Activated CD4-positive, alpha-beta memory T cell treated with anti-CD3 and anti-CD28 coated beads, Interleukin-2, amount 10 ng/mL, durations not matched to agents 7 days and 5 days (primary cell): ENCODE data around the gene RASSF5. TPM values are rescaled to one million over a fixed set of nuclear protein-coding genes. Genes with fewer than 3 reads are reported as not detected.

Source experiments
- CTCF ChIA-PET: fragments of 350-600 bp; sonication (Branson Sonifier 250); formaldehyde crosslinking; loops from one replicate; lab custom pipeline; 2021; ENCODE audit warnings: antibody characterized with exemption, inconsistent platforms; lab: Charles Lee
- POLR2A ChIA-PET: fragments of 350-600 bp; sonication (Branson Sonifier 250); formaldehyde crosslinking; loops from one replicate; lab custom pipeline; 2021; ENCODE audit warnings: antibody characterized with exemption; lab: Charles Lee
- DNase-seq: peaks from one replicate; pipeline ENCODE4 v3.0.0-alpha.2; 2020
- H3K27ac Mint-ChIP-seq: one replicate; pipeline ENCODE4 v1.8.0; 2021; ENCODE audit warnings: mild to moderate bottlenecking, mixed read lengths
- H3K27me3 Mint-ChIP-seq: one replicate; pipeline ENCODE4 v1.8.0; 2021; ENCODE audit warnings: mixed read lengths
- H3K36me3 Mint-ChIP-seq: one replicate; pipeline ENCODE4 v1.8.0; 2021; ENCODE audit warnings: low read depth, mixed read lengths
- H3K4me1 Mint-ChIP-seq: one replicate; pipeline ENCODE4 v1.8.0; 2021; ENCODE audit warnings: mixed read lengths
- H3K4me3 Mint-ChIP-seq: one replicate; pipeline ENCODE4 v1.8.0; 2021; ENCODE audit warnings: mild to moderate bottlenecking, mixed read lengths
- H3K9me3 Mint-ChIP-seq: one replicate; pipeline ENCODE4 v1.8.0; 2021; ENCODE audit warnings: mixed read lengths
- total RNA-seq, 2 experiments: library from RNA; stranded (reverse); gene quantifications; one replicate each; pipeline ENCODE4 v1.2.3, GENCODE V29; 2021

The RASSF5 gene, protein sequence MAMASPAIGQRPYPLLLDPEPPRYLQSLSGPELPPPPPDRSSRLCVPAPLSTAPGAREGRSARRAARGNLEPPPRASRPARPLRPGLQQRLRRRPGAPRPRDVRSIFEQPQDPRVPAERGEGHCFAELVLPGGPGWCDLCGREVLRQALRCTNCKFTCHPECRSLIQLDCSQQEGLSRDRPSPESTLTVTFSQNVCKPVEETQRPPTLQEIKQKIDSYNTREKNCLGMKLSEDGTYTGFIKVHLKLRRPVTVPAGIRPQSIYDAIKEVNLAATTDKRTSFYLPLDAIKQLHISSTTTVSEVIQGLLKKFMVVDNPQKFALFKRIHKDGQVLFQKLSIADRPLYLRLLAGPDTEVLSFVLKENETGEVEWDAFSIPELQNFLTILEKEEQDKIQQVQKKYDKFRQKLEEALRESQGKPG
- total RNA-seq = 100 to 1,000 TPM; 213 to 216 TPM

GRCh38 chr1:206507284-206508129 is at the start of gene RASSF5:
TSS of gene RASSF5 (plus strand) at chr1:206507531. CDS start at chr1:206507603, 72 bp downstream.
- H3K4me1 Mint-ChIP-seq = peaks cover 50% of the 10 kb centered on the region
- no peak within 1 kb of the TSS for H3K27ac Mint-ChIP-seq
- ChIA-PET POLR2A (interaction anchor here (0.8 to 2.7 kb wide), 15 partner anchors 9 to 177 kb away, joined by 3 to 12 read pairs (median 6); partner anchors contain the start of gene IKBKE), CTCF (interaction anchor here (0.7 to 2.4 kb wide), 7 partner anchors 28 to 405 kb away, joined by 3 to 14 read pairs (median 3); partner anchors contain the start of gene EIF2D)
- H3K9me3 Mint-ChIP-seq = no peaks in the 10 kb centered on the region
- H3K27me3 Mint-ChIP-seq = peaks cover 38% of the 10 kb centered on the region
- no peaks in the 10 kb centered on the region for H3K36me3 Mint-ChIP-seq
- peak within 1 kb of the TSS; percentile 67 for H3K4me3 Mint-ChIP-seq
- peak; percentile 87 for DNase-seq

DNA sequence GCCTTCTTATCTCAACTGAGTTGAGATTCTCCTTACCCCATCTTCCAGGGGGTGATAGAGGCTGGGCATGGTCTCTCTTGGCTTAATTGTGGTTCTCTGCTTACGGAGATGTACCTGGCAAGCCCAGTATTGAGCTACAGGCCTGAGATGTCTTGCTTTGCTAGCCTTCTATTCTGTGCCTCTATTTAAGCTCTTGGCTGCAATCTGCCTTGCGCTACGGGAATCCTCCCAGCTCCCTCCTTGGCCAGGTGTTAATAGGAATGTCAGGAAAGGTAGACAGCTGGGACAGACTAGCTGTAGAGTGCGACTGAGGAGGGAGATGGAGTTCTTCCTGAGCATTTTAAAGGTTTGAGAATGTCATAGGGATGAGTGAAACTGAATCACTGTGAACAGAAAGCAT is 47.6 kb upstream of the RASSF5 start:
- ChIA-PET POLR2A (interaction anchor here (2.1 kb wide), 1 partner anchor 10 kb away, joined by 10 read pairs; the partner anchor contains the start of gene IKBKE), CTCF (interaction anchor here (1.3 to 7.5 kb wide), 2 partner anchors 11 to 20 kb away, joined by 4 to 66 read pairs; partner anchors contain the start of gene IKBKE)
- no peak overlapping the region for H3K4me3 Mint-ChIP-seq
- no peak for DNase-seq
- peaks cover 44% of the 10 kb centered on the region for H3K4me1 Mint-ChIP-seq
- H3K9me3 Mint-ChIP-seq = no peaks in the 10 kb centered on the region
- no peaks in the 10 kb centered on the region for H3K27me3 Mint-ChIP-seq
- no peak overlapping the region for H3K27ac Mint-ChIP-seq
- peaks cover 51% of the 10 kb centered on the region for H3K36me3 Mint-ChIP-seq

DNA sequence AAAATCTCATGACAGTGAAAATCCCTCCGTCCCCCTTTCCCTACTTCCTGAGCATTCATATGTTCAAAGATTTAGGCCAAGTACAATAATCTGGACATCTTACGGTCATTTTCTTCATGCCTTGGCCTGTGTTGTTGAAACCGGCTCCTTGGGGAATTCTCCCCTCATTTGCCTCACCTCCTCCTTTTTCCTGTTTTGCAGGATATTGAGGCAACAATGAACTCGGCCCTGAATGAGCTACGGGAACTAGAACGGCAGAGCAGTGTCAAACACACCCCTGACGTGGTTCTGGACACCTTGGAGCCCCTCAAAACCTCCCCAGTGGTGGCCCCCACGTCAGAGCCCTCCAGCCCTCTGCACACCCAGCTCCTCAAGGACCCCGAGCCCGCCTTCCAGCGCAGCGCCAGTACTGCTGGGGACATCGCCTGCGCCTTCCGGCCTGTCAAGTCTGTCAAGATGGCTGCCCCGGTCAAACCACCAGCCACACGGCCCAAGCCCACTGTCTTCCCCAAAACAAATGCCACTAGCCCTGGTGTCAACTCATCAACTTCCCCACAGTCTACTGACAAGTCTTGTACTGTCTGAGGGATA is 46.4 kb upstream of the RASSF5 start:
- Mint-ChIP-seq H3K4me3 (no peak overlapping the region), H3K9me3 (no peaks in the 10 kb centered on the region), H3K27me3 (no peaks in the 10 kb centered on the region), H3K27ac (no peak overlapping the region), H3K4me1 (peaks cover 50% of the 10 kb centered on the region), H3K36me3 (peaks cover 39% of the 10 kb centered on the region)
- ChIA-PET CTCF (interaction anchor here (0.6 to 7.5 kb wide), 7 partner anchors 10 to 122 kb away, joined by 3 to 66 read pairs (median 9); partner anchors contain the start of gene IKBKE), POLR2A (interaction anchor here (0.6 to 1.4 kb wide), 2 partner anchors 9 to 24 kb away, joined by 3 to 5 read pairs; partner anchors contain the start of gene IKBKE)
- DNase-seq = no peak

DNA sequence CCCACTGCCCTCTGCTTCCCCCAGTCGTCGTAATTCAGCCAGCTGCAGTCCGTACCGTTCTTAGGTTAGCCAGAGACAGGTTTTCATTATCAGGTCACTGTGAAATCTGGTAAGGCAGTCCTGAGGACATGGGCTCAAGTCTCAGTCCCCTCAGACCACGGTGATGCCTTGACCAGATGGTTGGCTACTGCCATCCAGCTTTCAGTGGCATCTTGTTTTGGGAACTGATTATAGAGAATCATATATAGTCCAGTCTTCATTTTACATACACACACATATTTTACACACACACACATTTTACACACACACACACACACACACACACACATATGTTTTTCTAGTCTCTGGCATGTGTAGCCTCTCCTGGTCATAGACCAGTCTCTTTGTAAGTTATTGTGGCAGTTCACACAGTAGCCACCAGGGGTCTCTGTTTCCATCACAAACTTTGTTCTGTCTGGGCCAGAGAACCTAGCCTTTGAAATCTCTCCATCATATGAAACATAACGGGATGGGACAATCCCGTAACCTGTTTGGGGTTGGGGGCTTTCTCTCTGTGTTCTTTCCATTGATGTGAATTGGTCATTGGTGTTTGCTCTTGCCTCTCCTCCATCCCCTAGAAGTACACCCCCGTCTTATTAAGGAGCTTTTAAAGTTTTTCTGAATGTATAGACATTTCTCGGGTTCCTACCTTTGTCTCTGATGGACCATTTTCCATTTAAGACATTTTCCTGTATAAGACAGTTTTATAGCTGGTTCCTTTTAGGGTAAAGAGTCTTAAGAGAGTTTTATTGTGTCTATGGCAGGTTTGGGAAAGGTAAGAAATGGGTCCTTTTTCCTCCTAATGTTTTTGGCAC is 45.5 kb upstream of the RASSF5 start:
- no peaks in the 10 kb centered on the region for H3K9me3 Mint-ChIP-seq
- DNase-seq = peak; percentile 79
- H3K27ac Mint-ChIP-seq = no peak overlapping the region
- no peak overlapping the region for H3K4me3 Mint-ChIP-seq
- H3K36me3 Mint-ChIP-seq = peaks cover 32% of the 10 kb centered on the region
- peaks cover 49% of the 10 kb centered on the region for H3K4me1 Mint-ChIP-seq
- POLR2A ChIA-PET = interaction anchor here (0.6 to 2.2 kb wide), 4 partner anchors 8 to 119 kb away, joined by 3 to 10 read pairs (median 4); partner anchors contain the start of gene IKBKE
- CTCF ChIA-PET = interaction anchor here (0.7 to 7.5 kb wide), 19 partner anchors 9 to 511 kb away, joined by 3 to 66 read pairs (median 4); partner anchors contain the start of genes DYRK3 and IKBKE
- H3K27me3 Mint-ChIP-seq = no peaks in the 10 kb centered on the region

- no peak overlapping the region for H3K4me3 Mint-ChIP-seq
- peak overlapping the region; percentile 41 for H3K27ac Mint-ChIP-seq
- no peaks in the 10 kb centered on the region for H3K27me3 Mint-ChIP-seq
- no peaks in the 10 kb centered on the region for H3K9me3 Mint-ChIP-seq
- DNase-seq = no peak
- POLR2A ChIA-PET = interaction anchor here (0.9 to 2.2 kb wide), 2 partner anchors 16 to 72 kb away, joined by 3 to 10 read pairs; no protein-coding TSS in a partner anchor
- CTCF ChIA-PET = interaction anchor here (0.9 to 7.5 kb wide), 8 partner anchors 8 to 510 kb away, joined by 3 to 66 read pairs (median 6); partner anchors contain the start of gene IKBKE
- H3K4me1 Mint-ChIP-seq = peaks cover 52% of the 10 kb centered on the region
- peaks cover 24% of the 10 kb centered on the region for H3K36me3 Mint-ChIP-seq
Observed at GRCh38 chr1:206463137-206463536, 44.2 kb upstream of the RASSF5 start.

GRCh38 chr1:206463911-206464310 is 43.4 kb upstream of the RASSF5 start:
- Mint-ChIP-seq H3K27ac (no peak overlapping the region), H3K4me3 (no peak overlapping the region), H3K9me3 (no peaks in the 10 kb centered on the region), H3K4me1 (peaks cover 58% of the 10 kb centered on the region), H3K27me3 (no peaks in the 10 kb centered on the region), H3K36me3 (peaks cover 19% of the 10 kb centered on the region)
- CTCF ChIA-PET = interaction anchor here (0.9 to 7.5 kb wide), 4 partner anchors 7 to 15 kb away, joined by 3 to 66 read pairs (median 5); partner anchors contain the start of gene IKBKE
- DNase-seq = no peak
- POLR2A ChIA-PET = interaction anchor here (0.9 to 2.2 kb wide), 2 partner anchors 16 to 71 kb away, joined by 3 to 10 read pairs; no protein-coding TSS in a partner anchor

GRCh38 chr1:206464456-206464964 is 42.8 kb upstream of the RASSF5 start:
- ChIA-PET CTCF (interaction anchor here (0.6 to 2.8 kb wide), 4 partner anchors 11 to 964 kb away, joined by 3 to 14 read pairs (median 4); no protein-coding TSS in a partner anchor), POLR2A (interaction anchor here (1.4 to 2.0 kb wide), 2 partner anchors 15 to 115 kb away, joined by 3 to 7 read pairs; no protein-coding TSS in a partner anchor)
- Mint-ChIP-seq H3K9me3 (no peaks in the 10 kb centered on the region), H3K4me1 (peaks cover 64% of the 10 kb centered on the region), H3K27me3 (no peaks in the 10 kb centered on the region), H3K36me3 (peaks cover 15% of the 10 kb centered on the region), H3K27ac (no peak overlapping the region), H3K4me3 (no peak overlapping the region)
- no peak for DNase-seq

GRCh38 chr1:206465951-206466350 is 41.4 kb upstream of the RASSF5 start:
- Mint-ChIP-seq H3K27ac (peak overlapping the region; percentile 68), H3K4me3 (peak overlapping the region; percentile 25), H3K27me3 (no peaks in the 10 kb centered on the region), H3K36me3 (peaks cover 16% of the 10 kb centered on the region), H3K4me1 (peaks cover 73% of the 10 kb centered on the region), H3K9me3 (no peaks in the 10 kb centered on the region)
- ChIA-PET POLR2A (interaction anchor here (0.7 to 2.0 kb wide), 6 partner anchors 9 to 146 kb away, joined by 3 to 7 read pairs (median 4); partner anchors contain the start of gene EIF2D), CTCF (interaction anchor here (0.9 to 3.0 kb wide), 8 partner anchors 9 to 198 kb away, joined by 3 to 14 read pairs (median 5); partner anchors contain the start of gene EIF2D)
- no peak for DNase-seq

DNA sequence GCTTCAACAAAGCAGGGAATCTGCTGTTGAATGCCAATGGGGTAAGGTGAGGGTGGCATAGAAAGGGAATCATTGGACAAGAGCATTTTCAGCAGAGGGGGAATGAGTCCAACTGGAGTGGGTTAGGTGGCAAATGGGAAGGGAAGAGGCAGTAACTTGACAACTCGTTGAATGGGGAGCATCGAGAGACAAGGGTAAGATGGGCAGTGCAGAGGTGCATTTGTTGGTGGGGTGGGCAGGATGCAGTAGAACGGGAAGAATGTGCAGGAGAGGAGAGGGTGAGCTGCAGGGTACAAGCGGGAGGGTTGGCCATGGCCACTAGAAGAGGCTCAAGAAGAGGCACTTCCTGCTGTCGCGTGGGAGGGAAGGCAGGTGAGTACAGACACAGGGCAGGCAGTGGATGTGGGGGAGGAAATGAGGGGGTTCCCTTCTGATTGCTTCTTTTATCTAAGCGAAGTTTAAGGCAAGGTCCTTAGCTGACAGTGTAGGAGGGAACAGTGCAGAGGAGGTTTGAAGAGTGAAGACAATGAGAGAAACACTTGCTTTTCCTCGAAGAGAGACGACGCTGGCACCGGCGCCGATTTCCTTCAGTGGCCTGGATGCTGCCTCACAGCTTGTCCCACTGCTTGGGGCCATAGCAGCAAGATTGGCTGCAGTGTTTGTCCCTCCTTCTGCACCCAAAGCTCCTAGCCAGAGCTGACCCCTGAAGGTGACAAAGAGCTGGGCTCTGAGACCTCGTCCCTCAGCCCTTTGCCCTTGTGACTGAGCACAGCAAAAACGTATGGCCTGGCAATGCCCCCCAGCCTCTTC is 40.3 kb upstream of the RASSF5 start:
- no peaks in the 10 kb centered on the region for H3K9me3 Mint-ChIP-seq
- DNase-seq = no peak
- peaks cover 78% of the 10 kb centered on the region for H3K4me1 Mint-ChIP-seq
- POLR2A ChIA-PET = interaction anchor here (0.7 to 2.0 kb wide), 4 partner anchors 9 to 145 kb away, joined by 3 to 4 read pairs (median 3); partner anchors contain the start of gene EIF2D
- no peaks in the 10 kb centered on the region for H3K27me3 Mint-ChIP-seq
- peaks cover 18% of the 10 kb centered on the region for H3K36me3 Mint-ChIP-seq
- H3K27ac Mint-ChIP-seq = peak overlapping the region; percentile 59
- peak overlapping the region; percentile 18 for H3K4me3 Mint-ChIP-seq
- CTCF ChIA-PET = interaction anchor here (0.8 to 3.0 kb wide), 4 partner anchors 12 to 197 kb away, joined by 3 to 14 read pairs (median 5); partner anchors contain the start of gene DYRK3

DNA sequence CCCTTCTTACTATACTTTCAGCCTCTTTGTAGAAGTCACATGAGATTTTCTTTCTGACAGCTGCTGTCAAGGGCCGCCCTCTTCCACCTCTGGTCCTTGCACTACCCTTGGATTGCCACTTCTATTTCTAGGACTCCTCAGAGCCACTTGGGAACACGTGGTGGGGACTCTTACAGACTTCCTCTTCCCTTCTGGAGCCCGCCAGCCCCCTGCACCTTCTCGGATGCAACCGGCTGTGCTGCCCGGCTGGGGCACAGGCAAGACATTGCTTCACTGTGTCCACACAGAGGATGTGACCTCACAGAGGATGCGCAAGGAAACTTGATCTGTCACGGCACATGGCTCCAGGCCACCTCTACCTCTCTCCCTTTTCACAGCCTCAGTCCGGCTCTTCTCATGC is 39.4 kb upstream of the RASSF5 start:
- Mint-ChIP-seq H3K4me3 (no peak overlapping the region), H3K27me3 (no peaks in the 10 kb centered on the region), H3K36me3 (peaks cover 26% of the 10 kb centered on the region), H3K27ac (peak overlapping the region; percentile 36), H3K4me1 (peaks cover 84% of the 10 kb centered on the region), H3K9me3 (no peaks in the 10 kb centered on the region)
- ChIA-PET POLR2A (interaction anchor here (0.7 to 1.5 kb wide), 3 partner anchors 10 to 110 kb away, joined by 3 read pairs; no protein-coding TSS in a partner anchor), CTCF (interaction anchor here (0.8 to 3.0 kb wide), 3 partner anchors 11 to 196 kb away, joined by 3 to 7 read pairs (median 3); partner anchors contain the start of gene DYRK3)
- no peak for DNase-seq
